HCT116 (cell line): ENCODE results near the gene SRSF5. TPM values are rescaled to one million over a fixed set of nuclear protein-coding genes. Genes with fewer than 3 reads are reported as not detected.
A peak's percentile ranks its signal among the peaks of the same experiment; 100 is the strongest.
"Not testable (repeated sequence)": the region's sequence is repeated elsewhere in the genome, so short reads cannot be mapped to it uniquely, and the experiment has no call there.

Experiments
- ATAC-seq: fragments of 200-7000 bp; cut with Tn5 transposase; 2 replicates; pipeline ENCODE4 v1.9.1; 2020; ENCODE audit warnings: mild to moderate bottlenecking, moderate library complexity
- BruUV-seq: library from RNA; stranded (reverse); fragments of 400-500 nt; replicated peaks from 2 replicates; lab custom pipeline; 2021; lab: Mats Ljungman, UMichigan
- CTCF ChIA-PET: fragments of 300-600 bp; sonication (Branson Sonifier 250); formaldehyde crosslinking; loops from one replicate; lab custom pipeline; 2021; ENCODE audit warnings: antibody characterized with exemption; lab: Charles Lee
- POLR2A ChIA-PET: fragments of 300-600, 350-600 bp; sonication (Branson Sonifier 250); formaldehyde crosslinking; loops from one replicate; lab custom pipeline; 2021; ENCODE audit warnings: antibody characterized with exemption; lab: Charles Lee
- RAD21 ChIA-PET, 2 experiments: fragments of 300-600 bp; sonication (Branson Sonifier 250); formaldehyde crosslinking; loops; one replicate each; lab custom pipeline; 2023; ENCODE audit warnings: low total read pairs in 2 of 2; ENCODE audit not compliant: uncharacterized antibody in 2 of 2, unreplicated experiment in 2 of 2, low non-redundant PET in 1 of 2; lab: Charles Lee
- DNase-seq: peaks from one replicate; pipeline ENCODE4 v3.0.0-alpha.2; 2010; ENCODE audit warnings: low read depth, low spot score
- H2AFZ ChIP-seq: fragments of 200-600 bp; shearing (Covaris generic), sonication (generic); 2 replicates; pipeline ENCODE4 v1.6.1; 2017; ENCODE audit warnings: low read depth, mixed run types, mixed read lengths, antibody characterized with exemption, low read length; ENCODE audit not compliant: poor library complexity, severe bottlenecking
- H3K27ac ChIP-seq: 2 replicates; pipeline ENCODE4 v1.5.1; 2012; ENCODE audit warnings: low read depth, low read length
- H3K27me3 ChIP-seq: fragments of 200-600 bp; sonication (generic); 2 replicates; pipeline ENCODE4 v1.6.1; 2016; ENCODE audit warnings: mixed run types, low read length, mixed read lengths; ENCODE audit not compliant: insufficient read depth
- H3K36me3 ChIP-seq, 2 experiments: fragments of 200-500 bp in 1 of 2; fragments of 200-600 bp in 1 of 2; sonication (Bioruptor generic) in 1 of 2; sonication (generic) in 1 of 2; 2 replicates each; pipeline versions ENCODE4 v1.5.1 to v1.6.1; 2014 to 2016; ENCODE audit warnings: low read length in 2 of 2, inconsistent platforms in 1 of 2, mixed read lengths in 1 of 2, mixed run types in 1 of 2; ENCODE audit not compliant: insufficient read depth in 2 of 2, control insufficient read depth in 1 of 2
- H3K4me1 ChIP-seq, 2 experiments: fragments of 200-600 bp in 1 of 2; sonication (generic) in 1 of 2; 2 replicates each; pipeline versions ENCODE4 v1.5.1 to v1.6.1; 2012 to 2017; ENCODE audit warnings: low read length in 2 of 2, inconsistent platforms in 1 of 2, mild to moderate bottlenecking in 1 of 2, mixed read lengths in 1 of 2, mixed run types in 1 of 2, moderate library complexity in 1 of 2; ENCODE audit not compliant: insufficient read depth in 2 of 2, control insufficient read depth in 1 of 2
- H3K4me2 ChIP-seq: fragments of 200-600 bp; sonication (generic); 2 replicates; pipeline ENCODE4 v1.6.1; 2017; ENCODE audit warnings: mixed run types, low read length, mixed read lengths
- H3K4me3 ChIP-seq, 2 experiments: fragments of 200-600 bp in 1 of 2; sonication (generic) in 1 of 2; replicated peaks in 1 of 2; 2 replicates each; pipeline ENCODE4 v1.5.1; 2011 to 2016; ENCODE audit warnings: low read length in 2 of 2, control low read depth in 1 of 2, low read depth in 1 of 2, mild to moderate bottlenecking in 1 of 2, mixed read lengths in 1 of 2, mixed run types in 1 of 2
- H3K79me2 ChIP-seq: fragments of 200-600 bp; sonication (generic); 2 replicates; pipeline ENCODE4 v1.6.1; 2017; ENCODE audit warnings: mild to moderate bottlenecking, mixed run types, low read length, moderate library complexity, mixed read lengths; ENCODE audit not compliant: insufficient read depth
- H3K9ac ChIP-seq: fragments of 200-600 bp; sonication (generic); 2 replicates; pipeline ENCODE4 v1.6.1; 2016; ENCODE audit warnings: low read length, mixed read lengths
- H3K9me2 ChIP-seq: fragments of 200-600 bp; sonication (generic), shearing (Covaris generic); 2 replicates; pipeline ENCODE4 v1.6.1; 2017; ENCODE audit warnings: mixed run types, mild to moderate bottlenecking, moderate library complexity; ENCODE audit not compliant: insufficient read depth
- H3K9me3 ChIP-seq, 2 experiments: fragments of 200-500 bp in 1 of 2; fragments of 200-600 bp in 1 of 2; sonication (Bioruptor generic) in 1 of 2; sonication (generic) in 1 of 2; 2 replicates each; pipeline ENCODE4 v1.6.1; 2014 to 2017; ENCODE audit warnings: low read length in 2 of 2, mixed read lengths in 2 of 2, inconsistent platforms in 1 of 2, low read depth in 1 of 2, mild to moderate bottlenecking in 1 of 2, mixed run types in 1 of 2, moderate library complexity in 1 of 2; ENCODE audit not compliant: control insufficient read depth in 1 of 2, insufficient read depth in 1 of 2
- H4K20me1 ChIP-seq: fragments of 200-600 bp; sonication (generic), shearing (Covaris generic); 2 replicates; pipeline ENCODE4 v1.6.1; 2017; ENCODE audit warnings: mixed run types, mild to moderate bottlenecking, moderate library complexity; ENCODE audit not compliant: insufficient read depth
- CEBPB ChIP-seq: IDR thresholded peaks from 2 replicates; pipeline ENCODE4 v1.6.1; 2012; ENCODE audit warnings: low read depth
- CTCF ChIP-seq, 3 experiments: fragments of 200-600 bp in 1 of 3; sonication (generic) in 1 of 3; IDR thresholded peaks in 2 of 3; conservative IDR thresholded peaks in 1 of 3; 2 replicates each; pipeline ENCODE4 v1.5.1; 2012 to 2017; ENCODE audit warnings: low read depth in 2 of 3, low read length in 2 of 3, antibody characterized with exemption in 1 of 3, borderline replicate concordance in 1 of 3, control low read depth in 1 of 3, mild to moderate bottlenecking in 1 of 3, mixed read lengths in 1 of 3, mixed run types in 1 of 3, moderate library complexity in 1 of 3; ENCODE audit not compliant: insufficient read depth in 1 of 3
- EGR1 ChIP-seq: IDR thresholded peaks from 2 replicates; pipeline ENCODE4 v1.6.1; 2012; ENCODE audit warnings: low read depth
- ELF1 ChIP-seq: IDR thresholded peaks from 2 replicates; pipeline ENCODE4 v1.6.1; 2012; ENCODE audit warnings: low read depth, borderline replicate concordance
- EZH2phosphoT487 ChIP-seq: fragments of 200-600 bp; IDR thresholded peaks from 2 replicates; pipeline ENCODE4 v1.6.1; 2018; ENCODE audit warnings: antibody characterized with exemption, borderline replicate concordance
- FOSL1 ChIP-seq: IDR thresholded peaks from 2 replicates; pipeline ENCODE4 v1.6.1; 2012; ENCODE audit warnings: low read depth
- POLR2AphosphoS5 ChIP-seq: IDR thresholded peaks from 2 replicates; pipeline ENCODE4 v1.6.1; 2011; ENCODE audit warnings: mild to moderate bottlenecking, low read depth, low read length, moderate library complexity
- RAD21 ChIP-seq: IDR thresholded peaks from 2 replicates; pipeline ENCODE4 v1.6.1; 2012; ENCODE audit warnings: low read depth, mild to moderate bottlenecking
- SIN3A ChIP-seq: IDR thresholded peaks from 2 replicates; pipeline ENCODE4 v1.6.1; 2012; ENCODE audit warnings: low read depth
- intact Hi-C: fragments of 100-400 bp; cut with micrococcal nuclease; formaldehyde crosslinking; loops from 2 replicates; pipeline ENCODE4 v1.10.0; 2022
- total RNA-seq: library from RNA; stranded (reverse); gene quantifications from one replicate; pipeline ENCODE4 v1.2.1, GENCODE V29; 2021; ENCODE audit not compliant: unreplicated experiment

SRSF5 gene
- total RNA-seq, 1 experiment from 2014 or later: 258 TPM

GRCh38 chr14:69812711-69813110, 45.8 kb downstream of the SRSF5 start:
- H3K36me3 ChIP-seq: no peaks in the 10 kb centered on the region
- ChIA-PET RAD21 (no interaction called here), CTCF (interaction anchor here (1.0 kb wide), 1 partner anchor 215 kb away, joined by 6 read pairs; no protein-coding TSS in a partner anchor)
- no peak overlapping the region for H3K4me2 ChIP-seq
- H3K27me3 ChIP-seq: peaks cover 30% of the 10 kb centered on the region
- H3K4me3 ChIP-seq: no peak overlapping the region
- H3K9me2 ChIP-seq: no peaks in the 10 kb centered on the region
- no peak overlapping the region for H3K9ac ChIP-seq
- no peak overlapping the region for H2AFZ ChIP-seq
- H3K79me2 ChIP-seq: no peaks in the 10 kb centered on the region
- TF ChIP-seq POLR2AphosphoS5: no peak
- TF ChIP-seq SIN3A: no peak
- no peak for TF ChIP-seq FOSL1
- TF ChIP-seq ELF1: no peak
- no peak for TF ChIP-seq CEBPB
- TF ChIP-seq RAD21: peak; percentile 37; the same call in 1 of the 2 replicates
- no peak for TF ChIP-seq EZH2phosphoT487
- no peak for TF ChIP-seq EGR1
- TF ChIP-seq CTCF (IDR thresholded peaks at IDR 0.05 in 2 of 3, conservative IDR thresholded peaks at IDR 0.05 in 1 of 3; ENCODE audit: borderline replicate concordance in 1 of 3, insufficient read depth in 1 of 3, low read depth in 2 of 3, low read length in 2 of 3): peak; percentile 13 to 35 (median 33); a peak in 3 of 6 replicates
- TF ChIP-seq, all 23 proteins: peak for 2
- intact Hi-C loops: loop anchor here (10.0 kb wide), 1 partner anchor 752 kb away; no protein-coding TSS in a partner anchor
- BruUV-seq: no TSS peak
- Histone ChIP-seq H3K9me3 (no peaks in the 10 kb centered on the region), H4K20me1 (no peaks in the 10 kb centered on the region), H3K27ac (no peak overlapping the region), H3K4me1 (no peaks in the 10 kb centered on the region)
- ATAC-seq: peak; percentile 78
- POLR2A ChIA-PET: no interaction called here
- no peak for DNase-seq

- H3K36me3 ChIP-seq, RAD21 ChIA-PET, H4K20me1 ChIP-seq, H3K9me2 ChIP-seq, H3K9me3 ChIP-seq, H3K79me2 ChIP-seq, ATAC-seq, H2AFZ ChIP-seq, H3K4me3 ChIP-seq, DNase-seq, H3K4me2 ChIP-seq, H3K9ac ChIP-seq, BruUV-seq, POLR2A ChIA-PET, H3K27ac ChIP-seq, H3K4me1 ChIP-seq: not testable (repeated sequence)
- CTCF ChIA-PET: interaction anchor here (1.0 kb wide), 1 partner anchor 215 kb away, joined by 6 read pairs; no protein-coding TSS in a partner anchor
- H3K27me3 ChIP-seq: peaks cover 30% of the 10 kb centered on the region
- intact Hi-C loops: loop anchor here (10.0 kb wide), 1 partner anchor 751 kb away; no protein-coding TSS in a partner anchor
Observed at GRCh38 chr14:69813346-69813745, 46.4 kb downstream of the SRSF5 start.
